Activated CD8-positive, alpha-beta memory T cell treated with anti-CD3 and anti-CD28 coated beads for 36 hours (primary cell): ENCODE data around the gene GSDMA. TPM values are rescaled to one million over a fixed set of nuclear protein-coding genes. Genes with fewer than 3 reads are reported as not detected.
"Not testable (repeated sequence)": the region's sequence is repeated elsewhere in the genome, so short reads cannot be mapped to it uniquely, and the experiment has no call there.

Experiments used
- CTCF ChIA-PET: fragments of 350-600 bp; sonication (Branson Sonifier 250); formaldehyde crosslinking; loops from one replicate; lab custom pipeline; 2021; ENCODE audit warnings: antibody characterized with exemption; lab: Charles Lee
- POLR2A ChIA-PET: fragments of 350-600 bp; sonication (Branson Sonifier 250); formaldehyde crosslinking; loops from one replicate; lab custom pipeline; 2021; ENCODE audit warnings: antibody characterized with exemption; lab: Charles Lee
- total RNA-seq, 2 experiments: library from RNA; stranded (reverse); gene quantifications; one replicate each; pipeline ENCODE4 v1.2.3, GENCODE V29; 2021

Gene GSDMA
- total RNA-seq, 2 experiments from 2014 or later = 0.08 to 0.10 TPM

DNA sequence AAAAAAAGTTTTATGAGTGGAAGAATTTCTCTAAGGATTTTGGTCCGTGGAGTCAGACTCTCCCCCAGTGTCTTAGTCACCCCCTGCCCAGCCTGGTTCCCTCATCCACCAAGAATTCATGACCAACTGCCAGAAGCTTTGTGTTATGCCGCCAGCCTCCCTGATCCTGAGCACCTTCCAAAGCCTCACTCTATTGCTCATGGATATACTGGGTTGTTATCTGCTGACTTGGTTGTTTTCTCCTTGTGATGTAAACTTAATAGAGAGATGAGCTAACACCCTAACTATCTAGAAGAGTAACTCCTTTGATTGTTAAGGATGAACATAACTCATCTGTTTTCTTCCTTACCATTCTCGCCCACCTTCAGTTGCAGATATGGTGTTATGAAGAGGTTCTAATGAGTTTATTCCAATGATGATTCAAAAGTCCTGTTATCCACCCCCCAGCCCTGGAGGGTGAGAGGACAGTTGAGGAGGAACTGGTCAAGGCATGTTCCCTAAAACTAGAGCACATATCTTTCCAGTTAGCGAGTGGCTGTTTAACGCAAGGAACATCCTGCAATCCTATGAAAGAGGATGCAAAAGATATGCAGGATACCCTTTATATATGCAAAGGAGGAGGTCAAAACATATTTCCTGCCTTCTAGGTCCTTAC is 16.3 kb downstream of the GSDMA start:
- POLR2A ChIA-PET = interaction anchor here (1.6 kb wide), 1 partner anchor 25 kb away, joined by 8 read pairs; no protein-coding TSS in a partner anchor
- CTCF ChIA-PET = interaction anchor here (0.7 to 2.6 kb wide), 12 partner anchors 15 to 432 kb away, joined by 3 to 28 read pairs (median 6); partner anchors contain the start of gene NR1D1

- ChIA-PET POLR2A (interaction anchor here (0.6 to 1.6 kb wide), 7 partner anchors 22 to 250 kb away, joined by 3 to 8 read pairs (median 5); partner anchors contain the start of gene MED24), CTCF (interaction anchor here (0.7 to 2.6 kb wide), 20 partner anchors 8 to 358 kb away, joined by 3 to 28 read pairs (median 4); partner anchors contain the start of gene NR1D1)
These were observed 17.1 kb downstream of the GSDMA start for GRCh38 chr17:39979893-39980350.

DNA sequence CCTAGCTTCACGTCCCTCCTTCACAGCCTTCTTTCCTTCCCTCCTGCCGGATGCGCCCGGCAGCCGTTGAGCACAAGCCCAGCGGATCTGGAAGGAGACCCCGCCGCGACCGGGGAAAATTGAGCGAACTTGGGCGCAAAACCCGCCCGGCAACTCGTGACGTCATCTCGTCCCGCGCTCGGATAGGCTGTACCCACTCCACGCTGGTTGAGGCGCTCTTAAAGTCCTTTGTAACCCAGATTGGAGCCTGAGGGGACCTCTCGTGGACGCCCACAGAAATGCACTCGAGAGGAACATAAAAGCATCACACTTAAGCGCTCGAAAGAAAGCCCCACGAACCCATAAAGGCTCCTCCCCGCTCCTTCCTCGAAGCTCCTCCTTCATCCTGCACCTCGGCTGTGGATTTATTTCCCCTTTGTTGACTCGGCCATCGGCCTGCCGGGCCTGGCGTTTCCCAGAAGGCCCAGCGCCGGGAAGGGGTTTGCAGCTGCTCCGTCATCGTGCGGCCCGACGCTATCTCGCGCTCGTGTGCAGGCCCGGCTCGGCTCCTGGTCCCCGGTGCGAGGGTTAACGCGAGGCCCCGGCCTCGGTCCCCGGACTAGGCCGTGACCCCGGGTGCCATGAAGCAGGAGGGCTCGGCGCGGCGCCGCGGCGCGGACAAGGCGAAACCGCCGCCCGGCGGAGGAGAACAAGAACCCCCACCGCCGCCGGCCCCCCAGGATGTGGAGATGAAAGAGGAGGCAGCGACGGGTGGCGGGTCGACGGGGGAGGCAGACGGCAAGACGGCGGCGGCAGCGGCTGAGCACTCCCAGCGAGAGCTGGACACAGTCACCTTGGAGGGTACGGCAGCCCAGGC is 17.8 kb downstream of the GSDMA start, which contains the start of gene PSMD3:
TSS of gene PSMD3 (plus strand) at position 457 of the 856 bp plus-strand sequence. CDS start at position 621, 164 bp downstream.
- ChIA-PET CTCF (interaction anchor here (0.7 to 2.6 kb wide), 22 partner anchors 8 to 359 kb away, joined by 3 to 28 read pairs (median 4); no protein-coding TSS in a partner anchor), POLR2A (interaction anchor here (0.6 to 1.6 kb wide), 9 partner anchors 23 to 353 kb away, joined by 3 to 8 read pairs (median 4); partner anchors contain the start of gene MED24)

DNA sequence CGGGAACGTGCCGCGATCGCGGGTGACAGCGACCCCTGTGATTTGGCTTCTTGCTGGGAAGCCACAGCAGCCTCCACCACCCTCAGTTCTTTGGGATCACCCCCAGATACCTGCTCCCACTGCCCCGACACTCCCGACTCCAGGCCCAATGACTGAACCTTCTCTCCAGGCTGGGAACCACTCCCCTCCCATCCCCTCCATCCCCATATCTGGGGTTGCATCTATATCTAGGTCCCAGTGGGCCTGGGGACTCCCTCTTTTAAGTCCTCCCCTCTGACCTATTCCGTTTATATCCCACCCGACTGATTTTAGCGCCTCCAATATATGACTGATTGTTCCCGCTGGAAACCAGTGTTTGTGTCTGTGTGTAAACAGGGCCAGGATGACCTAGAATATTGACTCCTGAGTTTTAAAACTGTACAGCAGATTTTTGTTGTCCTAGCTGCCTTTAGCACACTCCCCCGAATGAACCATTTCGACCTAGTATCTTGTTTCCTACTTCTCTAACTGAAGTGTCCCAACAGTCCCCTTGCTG is 18.5 kb downstream of the GSDMA start:
- ChIA-PET CTCF (interaction anchor here (0.7 to 2.6 kb wide), 19 partner anchors 11 to 359 kb away, joined by 3 to 28 read pairs (median 4); no protein-coding TSS in a partner anchor), POLR2A (interaction anchor here (0.7 to 1.1 kb wide), 4 partner anchors 25 to 353 kb away, joined by 3 to 6 read pairs (median 4); no protein-coding TSS in a partner anchor)

DNA sequence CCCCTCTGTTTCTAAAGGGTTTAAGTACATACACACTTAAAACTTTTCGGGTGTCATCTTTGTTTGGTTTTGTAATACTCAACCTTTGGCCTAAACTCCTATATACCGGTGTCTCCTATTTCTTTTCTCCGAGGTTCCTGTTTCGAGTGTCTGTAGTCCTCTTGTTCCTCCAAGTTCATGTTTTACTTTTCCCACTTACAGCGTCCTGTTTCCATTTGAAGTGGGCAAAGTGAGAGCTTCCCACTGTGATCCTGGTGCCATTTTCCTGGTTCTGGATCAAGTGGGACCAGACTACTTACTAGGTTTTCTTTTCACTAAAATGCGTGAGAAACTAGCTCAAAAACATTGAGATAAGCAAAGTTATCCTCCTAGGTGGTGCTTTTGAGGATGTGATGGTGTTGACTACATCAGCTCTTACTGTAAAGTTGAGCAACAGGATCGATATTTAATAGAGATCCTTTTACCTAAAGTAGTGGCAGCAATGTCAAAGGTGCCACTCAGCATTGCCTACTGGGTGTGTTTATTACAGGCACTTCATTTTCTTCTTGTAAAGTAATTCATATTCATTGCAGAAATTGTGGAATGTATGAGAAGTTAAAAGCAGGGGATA is 19.1 kb downstream of the GSDMA start:
- ChIA-PET CTCF (interaction anchor here (0.8 kb wide), 1 partner anchor 327 kb away, joined by 3 read pairs; no protein-coding TSS in a partner anchor), POLR2A (no interaction called here)

GRCh38 chr17:39988206-39988810 is 25.5 kb downstream of the GSDMA start:
- ChIA-PET POLR2A (interaction anchor here (0.6 kb wide), 1 partner anchor 15 kb away, joined by 5 read pairs; no protein-coding TSS in a partner anchor), CTCF (no interaction called here)

DNA sequence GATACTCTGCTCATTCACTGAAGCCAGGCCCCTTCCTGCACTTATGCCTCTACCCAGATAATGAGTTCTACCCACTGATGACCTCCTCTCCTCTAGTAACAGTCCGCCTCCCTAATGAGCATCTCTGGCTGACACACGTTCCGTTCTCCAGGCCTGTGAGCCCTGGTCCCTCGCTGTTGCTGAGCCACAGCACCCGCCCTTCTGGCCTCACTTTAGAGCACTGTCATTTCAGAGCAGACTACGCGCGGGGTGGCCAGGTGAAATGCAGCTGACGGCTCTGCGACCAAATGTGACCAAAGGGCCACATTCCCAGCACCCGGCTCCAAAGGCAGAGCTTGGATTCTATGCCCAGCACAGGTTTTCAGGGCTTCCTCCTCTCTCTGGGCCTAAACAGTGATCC is 31.6 kb downstream of the GSDMA start:
- CTCF ChIA-PET = no interaction called here
- POLR2A ChIA-PET = no interaction called here

GRCh38 chr17:39995438-39995837 is 32.6 kb downstream of the GSDMA start:
- ChIA-PET CTCF (interaction anchor here (1.5 kb wide), 1 partner anchor 32 kb away, joined by 4 read pairs; no protein-coding TSS in a partner anchor), POLR2A (interaction anchor here (0.7 kb wide), 1 partner anchor 316 kb away, joined by 3 read pairs; no protein-coding TSS in a partner anchor)

- POLR2A ChIA-PET = interaction anchor here (0.7 kb wide), 1 partner anchor 316 kb away, joined by 3 read pairs; no protein-coding TSS in a partner anchor
- CTCF ChIA-PET = interaction anchor here (0.5 to 1.5 kb wide), 3 partner anchors 16 to 480 kb away, joined by 3 to 4 read pairs (median 3); no protein-coding TSS in a partner anchor
These were observed 33.4 kb downstream of the GSDMA start for GRCh38 chr17:39996162-39996561.

- POLR2A ChIA-PET = no interaction called here
- CTCF ChIA-PET = interaction anchor here (0.9 to 1.5 kb wide), 3 partner anchors 17 to 31 kb away, joined by 3 to 4 read pairs (median 3); partner anchors contain the start of gene CSF3
These were observed 34.0 kb downstream of the GSDMA start for GRCh38 chr17:39996800-39997199.

- ChIA-PET CTCF (interaction anchor here (0.6 to 1.1 kb wide), 4 partner anchors 17 to 90 kb away, joined by 3 to 4 read pairs (median 4); partner anchors contain the start of genes CSF3 and PSMD3), POLR2A (no interaction called here)
These were observed 34.7 kb downstream of the GSDMA start for GRCh38 chr17:39997543-39997942.

- ChIA-PET CTCF (no interaction called here), POLR2A (no interaction called here)
These were observed 36.3 kb downstream of the GSDMA start for GRCh38 chr17:39999067-39999466.

DNA sequence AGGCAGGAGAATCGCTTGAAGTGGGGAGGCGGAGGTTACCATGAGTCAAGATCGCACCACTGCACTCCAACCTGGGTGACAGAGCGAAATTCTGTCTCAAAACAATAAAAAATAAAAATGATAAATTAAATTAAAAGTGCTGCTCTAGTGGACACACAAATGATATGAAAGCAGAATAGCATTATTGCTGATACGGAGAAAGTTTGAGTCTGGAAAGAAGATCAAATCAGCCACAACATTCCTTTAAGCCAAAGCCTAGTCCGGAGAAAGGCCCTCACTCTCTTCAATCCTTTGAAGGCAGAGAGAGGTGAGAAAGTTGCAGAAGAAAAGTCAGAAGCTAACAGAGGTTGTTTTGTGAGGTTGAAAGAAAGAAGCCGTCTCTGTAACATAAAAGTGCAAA is 37.4 kb downstream of the GSDMA start:
- POLR2A ChIA-PET = no interaction called here
- CTCF ChIA-PET = no interaction called here

GRCh38 chr17:40001335-40001734 is 38.5 kb downstream of the GSDMA start:
- POLR2A ChIA-PET, CTCF ChIA-PET: not testable (repeated sequence)

DNA sequence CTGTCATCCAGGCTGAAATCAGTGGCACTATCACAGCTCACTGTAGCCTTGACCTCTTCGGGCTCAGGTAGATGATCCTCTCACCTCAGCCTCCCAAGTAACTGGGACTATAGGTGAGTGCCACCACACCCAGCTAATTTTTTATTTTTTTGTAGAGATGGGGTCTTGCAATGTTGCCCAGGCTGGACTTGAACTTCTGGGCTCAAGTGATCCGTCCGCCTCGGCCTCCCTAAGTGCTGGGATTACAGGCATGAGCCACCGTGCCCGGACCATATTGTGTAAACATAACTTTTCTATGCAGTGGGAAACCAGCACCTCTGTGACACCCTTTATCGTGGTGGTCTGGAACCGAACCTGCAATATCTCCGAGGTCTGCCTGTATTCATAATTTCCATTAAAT is 41.3 kb downstream of the GSDMA start:
- CTCF ChIA-PET = interaction anchor here (1.0 kb wide), 1 partner anchor 9 kb away, joined by 4 read pairs; no protein-coding TSS in a partner anchor
- POLR2A ChIA-PET = no interaction called here

GRCh38 chr17:40004712-40005111 is 41.9 kb downstream of the GSDMA start:
- CTCF ChIA-PET = no interaction called here
- POLR2A ChIA-PET = no interaction called here

DNA sequence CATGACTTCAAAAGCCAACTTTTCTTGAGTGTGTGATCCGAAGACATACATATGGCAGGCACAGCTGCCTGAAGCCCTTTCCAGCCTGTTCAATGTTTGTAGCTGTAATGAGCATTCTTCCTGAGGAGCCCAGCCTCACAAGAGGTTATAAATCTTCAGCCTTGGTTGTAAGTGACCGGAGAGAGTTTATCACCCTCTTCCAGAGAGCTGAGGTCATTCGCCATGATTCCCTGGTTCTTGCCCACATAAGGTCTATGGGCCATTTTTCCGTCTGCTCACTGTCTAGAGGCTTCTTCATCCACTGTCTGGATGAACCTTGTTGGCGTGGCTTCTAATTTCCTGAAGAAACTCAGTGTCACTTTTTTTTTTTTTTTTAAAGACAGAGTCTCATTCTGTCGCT is 42.7 kb downstream of the GSDMA start:
- ChIA-PET CTCF (no interaction called here), POLR2A (no interaction called here)
